ENCODE data around the gene POU3F2. TPM values are rescaled to one million over a fixed set of nuclear protein-coding genes. Genes with fewer than 3 reads are reported as not detected.

Gene POU3F2
- total RNA-seq, 1 donor from 2014 or later = not detected

DNA sequence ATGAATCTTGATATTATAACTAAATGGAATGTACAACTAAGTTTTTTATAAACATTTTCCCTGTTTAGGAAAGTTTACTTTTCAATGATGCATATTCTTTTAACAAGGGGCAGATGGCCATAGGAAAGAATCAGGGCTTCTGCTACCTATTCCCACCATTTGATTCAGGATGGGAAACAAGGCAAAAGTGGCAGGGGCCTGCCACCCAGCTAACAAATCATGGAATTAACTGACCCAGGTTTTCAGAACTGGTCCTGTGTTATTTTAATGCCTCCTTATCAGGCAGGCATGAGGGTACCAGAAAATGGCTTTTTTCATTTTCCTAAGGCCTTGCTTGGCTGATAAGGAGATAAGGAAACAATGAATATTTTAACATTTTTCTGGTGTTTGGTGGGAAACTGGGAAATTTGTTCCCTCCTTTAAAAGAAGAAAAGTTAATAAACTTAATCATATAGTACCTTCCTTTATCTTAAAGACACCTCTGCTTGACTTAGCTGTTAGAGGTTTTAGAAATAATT is 6.7 kb downstream of the POU3F2 start:
- no peaks in the 10 kb centered on the region for H3K36me3 ChIP-seq (ENCODE audit: control insufficient read depth, insufficient read depth, low read length)
- H3K4me3 ChIP-seq (ENCODE audit: low read depth, low read length) = no peak overlapping the region
- DNase-seq (ENCODE audit: low read depth) = no peak
- H3K27me3 ChIP-seq (ENCODE audit: control insufficient read depth, insufficient read depth, low read length) = peaks cover 82% of the 10 kb centered on the region
- TF ChIP-seq, protein P1, sequence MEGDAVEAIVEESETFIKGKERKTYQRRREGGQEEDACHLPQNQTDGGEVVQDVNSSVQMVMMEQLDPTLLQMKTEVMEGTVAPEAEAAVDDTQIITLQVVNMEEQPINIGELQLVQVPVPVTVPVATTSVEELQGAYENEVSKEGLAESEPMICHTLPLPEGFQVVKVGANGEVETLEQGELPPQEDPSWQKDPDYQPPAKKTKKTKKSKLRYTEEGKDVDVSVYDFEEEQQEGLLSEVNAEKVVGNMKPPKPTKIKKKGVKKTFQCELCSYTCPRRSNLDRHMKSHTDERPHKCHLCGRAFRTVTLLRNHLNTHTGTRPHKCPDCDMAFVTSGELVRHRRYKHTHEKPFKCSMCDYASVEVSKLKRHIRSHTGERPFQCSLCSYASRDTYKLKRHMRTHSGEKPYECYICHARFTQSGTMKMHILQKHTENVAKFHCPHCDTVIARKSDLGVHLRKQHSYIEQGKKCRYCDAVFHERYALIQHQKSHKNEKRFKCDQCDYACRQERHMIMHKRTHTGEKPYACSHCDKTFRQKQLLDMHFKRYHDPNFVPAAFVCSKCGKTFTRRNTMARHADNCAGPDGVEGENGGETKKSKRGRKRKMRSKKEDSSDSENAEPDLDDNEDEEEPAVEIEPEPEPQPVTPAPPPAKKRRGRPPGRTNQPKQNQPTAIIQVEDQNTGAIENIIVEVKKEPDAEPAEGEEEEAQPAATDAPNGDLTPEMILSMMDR (IDR thresholded peaks at IDR 0.05; ENCODE audit: insufficient read depth, low read length, poor library complexity, severe bottlenecking) = no peak

DNA sequence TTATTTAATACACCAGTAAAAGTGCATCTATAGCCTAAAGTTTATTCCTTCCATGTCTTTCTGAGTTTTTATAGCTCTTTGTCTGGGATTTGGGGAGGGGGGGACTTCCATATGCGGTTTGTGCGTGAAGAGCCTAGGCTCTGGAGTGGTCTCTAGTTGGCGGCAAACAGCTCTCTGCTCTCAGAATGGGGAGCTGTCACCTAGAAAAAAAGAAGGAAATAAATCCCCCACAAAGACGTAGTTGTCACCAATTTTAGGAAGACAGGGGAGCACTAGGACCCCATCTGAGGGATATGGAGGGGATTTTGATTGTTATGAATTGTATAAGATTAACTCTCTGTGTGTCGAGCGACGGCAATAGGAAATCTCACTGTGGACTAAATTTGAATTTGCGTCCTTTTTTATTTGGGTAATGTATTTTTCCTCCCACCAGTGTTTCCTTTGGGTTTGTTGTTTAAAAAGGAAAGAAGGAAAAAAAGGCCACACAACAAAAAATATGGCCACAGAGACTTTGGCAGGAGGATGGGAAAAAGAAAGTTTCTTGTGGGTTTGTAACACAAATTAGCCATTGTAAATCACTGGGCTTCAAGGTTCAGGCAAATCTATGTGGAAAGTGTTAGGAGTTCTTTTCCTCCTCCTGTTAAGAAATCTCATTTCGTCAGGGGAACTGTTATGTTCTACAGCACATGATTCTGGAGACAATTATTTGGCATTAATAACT is 7.4 kb downstream of the POU3F2 start:
- no peak for DNase-seq (ENCODE audit: low read depth)
- TF ChIP-seq, protein P1 (IDR thresholded peaks at IDR 0.05; ENCODE audit: insufficient read depth, low read length, poor library complexity, severe bottlenecking) = no peak
- no peak overlapping the region for H3K4me3 ChIP-seq (ENCODE audit: low read depth, low read length)
- H3K27me3 ChIP-seq (ENCODE audit: control insufficient read depth, insufficient read depth, low read length) = peaks cover 79% of the 10 kb centered on the region
- no peaks in the 10 kb centered on the region for H3K36me3 ChIP-seq (ENCODE audit: control insufficient read depth, insufficient read depth, low read length)

- no peaks in the 10 kb centered on the region for H3K36me3 ChIP-seq (ENCODE audit: control insufficient read depth, insufficient read depth, low read length)
- H3K27me3 ChIP-seq (ENCODE audit: control insufficient read depth, insufficient read depth, low read length) = peaks cover 76% of the 10 kb centered on the region
- TF ChIP-seq, protein P1 (IDR thresholded peaks at IDR 0.05; ENCODE audit: insufficient read depth, low read length, poor library complexity, severe bottlenecking) = no peak
- no peak overlapping the region for H3K4me3 ChIP-seq (ENCODE audit: low read depth, low read length)
- no peak for DNase-seq (ENCODE audit: low read depth)
Observed at GRCh38 chr6:98842342-98843180, 8.2 kb downstream of the POU3F2 start.

- Histone ChIP-seq H3K36me3 (ENCODE audit: control insufficient read depth, insufficient read depth, low read length) (no peaks in the 10 kb centered on the region), H3K27me3 (ENCODE audit: control insufficient read depth, insufficient read depth, low read length) (peaks cover 82% of the 10 kb centered on the region), H3K4me3 (ENCODE audit: low read depth, low read length) (no peak overlapping the region)
- DNase-seq (ENCODE audit: low read depth) = no peak
- TF ChIP-seq, protein P1 (IDR thresholded peaks at IDR 0.05; ENCODE audit: insufficient read depth, low read length, poor library complexity, severe bottlenecking) = no peak
Observed at GRCh38 chr6:98843271-98844243, 9.2 kb downstream of the POU3F2 start.

Measured in kidney epithelial cell (primary cell).